MM.1S (cell line): Measurements from ENCODE around the gene VDAC2.
"Not testable (repeated sequence)": the region's sequence is repeated elsewhere in the genome, so short reads cannot be mapped to it uniquely, and the experiment has no call there.

Experiments
- DNase-seq: peaks from one replicate; pipeline ENCODE4 v3.0.0-alpha.2; 2015
- H2AFZ ChIP-seq: fragments of 300-600 bp; sonication (generic); 2 replicates; pipeline ENCODE4 v1.6.0; 2016; ENCODE audit warnings: antibody characterized with exemption, low read length
- H3F3A ChIP-seq: fragments of 300-600 bp; sonication (generic); 2 replicates; pipeline ENCODE4 v1.6.1; 2016; ENCODE audit warnings: mild to moderate bottlenecking, antibody characterized with exemption, low read length, moderate library complexity, mixed read lengths; ENCODE audit not compliant: insufficient read depth
- H3K27ac ChIP-seq: fragments of 300-600 bp; sonication (generic); 2 replicates; pipeline ENCODE4 v1.5.1; 2016; ENCODE audit warnings: mild to moderate bottlenecking, low read length
- H3K27me3 ChIP-seq: fragments of 300-600 bp; sonication (generic); replicated peaks from 2 replicates; pipeline ENCODE4 v1.6.0; 2016; ENCODE audit warnings: low read length; ENCODE audit not compliant: insufficient read depth
- H3K36me3 ChIP-seq: fragments of 300-600 bp; sonication (generic); replicated peaks from 2 replicates; pipeline ENCODE4 v1.6.1; 2016; ENCODE audit warnings: mild to moderate bottlenecking, low read length, mixed read lengths; ENCODE audit not compliant: insufficient read depth
- H3K4me1 ChIP-seq: fragments of 300-600 bp; sonication (generic); 2 replicates; pipeline ENCODE4 v1.6.1; 2016; ENCODE audit warnings: low read length, mixed read lengths
- H3K4me2 ChIP-seq: fragments of 300-600 bp; sonication (generic); 2 replicates; pipeline ENCODE4 v1.6.0; 2016; ENCODE audit warnings: low read depth, low read length
- H3K4me3 ChIP-seq: fragments of 300-600 bp; sonication (generic); 2 replicates; pipeline ENCODE4 v1.5.1; 2016; ENCODE audit warnings: low read length, mixed read lengths
- H3K79me2 ChIP-seq: fragments of 300-600 bp; sonication (generic); 2 replicates; pipeline ENCODE4 v1.6.1; 2016; ENCODE audit warnings: mixed run types, low read length, mixed read lengths
- H3K9ac ChIP-seq: fragments of 300-600 bp; sonication (generic); 2 replicates; pipeline ENCODE4 v1.6.1; 2016; ENCODE audit warnings: low read length, mixed read lengths
- H3K9me2 ChIP-seq: fragments of 300-600 bp; sonication (generic); replicated peaks from 2 replicates; pipeline ENCODE4 v1.6.1; 2016; ENCODE audit warnings: mild to moderate bottlenecking, low read length, mixed read lengths; ENCODE audit not compliant: insufficient read depth
- H3K9me3 ChIP-seq: fragments of 300-600 bp; sonication (generic); replicated peaks from 2 replicates; pipeline ENCODE4 v1.6.1; 2016; ENCODE audit warnings: mild to moderate bottlenecking, low read length, mixed read lengths; ENCODE audit not compliant: insufficient read depth
- H4K20me1 ChIP-seq: fragments of 300-600 bp; sonication (generic); 2 replicates; pipeline ENCODE4 v1.6.1; 2016; ENCODE audit warnings: mild to moderate bottlenecking, low read length, moderate library complexity, mixed read lengths; ENCODE audit not compliant: insufficient read depth
- EZH2 ChIP-seq: fragments of 300-600 bp; sonication (generic); optimal IDR thresholded peaks from 2 replicates; pipeline ENCODE3; 2017; ENCODE audit warnings: low read depth, mild to moderate bottlenecking, antibody characterized with exemption, low read length, mixed read lengths
- EZH2phosphoT487 ChIP-seq: fragments of 300-600 bp; sonication (generic); IDR thresholded peaks from 2 replicates; pipeline ENCODE4 v1.6.1; 2018; ENCODE audit warnings: antibody characterized with exemption, low read length
- TF ChIP-seq, protein P1 (sequence below): fragments of 300-600 bp; sonication (generic); IDR thresholded peaks from 2 replicates; pipeline ENCODE4 v1.5.1; 2016; ENCODE audit warnings: antibody characterized with exemption, low read length, mixed read lengths

The VDAC2 gene

DNA sequence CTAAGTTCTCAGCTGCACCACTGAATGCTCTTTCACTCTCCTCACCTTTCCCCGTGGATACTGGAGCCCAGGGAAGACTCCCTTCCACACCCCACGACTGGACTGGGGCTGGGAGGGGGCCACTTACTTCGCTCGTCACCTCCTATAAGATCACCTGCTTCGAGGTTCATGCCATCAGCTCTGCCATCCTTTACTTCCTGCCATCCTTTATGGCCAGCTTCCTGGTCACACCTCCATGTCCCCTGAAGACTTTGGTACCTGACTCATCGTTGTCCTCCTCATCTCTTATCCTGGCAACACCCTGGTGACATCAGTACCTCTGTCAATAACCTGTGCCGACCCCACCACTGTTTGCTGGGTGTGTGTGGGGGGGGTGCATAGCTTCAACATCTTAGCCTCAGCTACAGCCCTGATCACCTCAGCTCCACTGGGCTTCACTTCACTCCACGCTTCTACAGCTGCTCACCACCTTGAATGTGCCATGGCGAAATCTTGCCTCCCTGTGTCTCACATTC is 8.7 kb upstream of the VDAC2 start:
- no peaks in the 10 kb centered on the region for H3F3A ChIP-seq
- H3K4me1 ChIP-seq = no peaks in the 10 kb centered on the region
- no peaks in the 10 kb centered on the region for H3K27me3 ChIP-seq
- H3K9ac ChIP-seq = no peak overlapping the region
- TF ChIP-seq, protein P1, sequence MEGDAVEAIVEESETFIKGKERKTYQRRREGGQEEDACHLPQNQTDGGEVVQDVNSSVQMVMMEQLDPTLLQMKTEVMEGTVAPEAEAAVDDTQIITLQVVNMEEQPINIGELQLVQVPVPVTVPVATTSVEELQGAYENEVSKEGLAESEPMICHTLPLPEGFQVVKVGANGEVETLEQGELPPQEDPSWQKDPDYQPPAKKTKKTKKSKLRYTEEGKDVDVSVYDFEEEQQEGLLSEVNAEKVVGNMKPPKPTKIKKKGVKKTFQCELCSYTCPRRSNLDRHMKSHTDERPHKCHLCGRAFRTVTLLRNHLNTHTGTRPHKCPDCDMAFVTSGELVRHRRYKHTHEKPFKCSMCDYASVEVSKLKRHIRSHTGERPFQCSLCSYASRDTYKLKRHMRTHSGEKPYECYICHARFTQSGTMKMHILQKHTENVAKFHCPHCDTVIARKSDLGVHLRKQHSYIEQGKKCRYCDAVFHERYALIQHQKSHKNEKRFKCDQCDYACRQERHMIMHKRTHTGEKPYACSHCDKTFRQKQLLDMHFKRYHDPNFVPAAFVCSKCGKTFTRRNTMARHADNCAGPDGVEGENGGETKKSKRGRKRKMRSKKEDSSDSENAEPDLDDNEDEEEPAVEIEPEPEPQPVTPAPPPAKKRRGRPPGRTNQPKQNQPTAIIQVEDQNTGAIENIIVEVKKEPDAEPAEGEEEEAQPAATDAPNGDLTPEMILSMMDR = no peak
- no peak for TF ChIP-seq EZH2phosphoT487
- H4K20me1 ChIP-seq = no peaks in the 10 kb centered on the region
- H3K4me3 ChIP-seq = no peak overlapping the region
- no peak overlapping the region for H3K4me2 ChIP-seq
- no peak overlapping the region for H2AFZ ChIP-seq
- no peak overlapping the region for H3K27ac ChIP-seq
- no peaks in the 10 kb centered on the region for H3K36me3 ChIP-seq
- H3K9me2 ChIP-seq = no peaks in the 10 kb centered on the region
- no peaks in the 10 kb centered on the region for H3K79me2 ChIP-seq
- H3K9me3 ChIP-seq = no peaks in the 10 kb centered on the region
- no peak for DNase-seq

DNA sequence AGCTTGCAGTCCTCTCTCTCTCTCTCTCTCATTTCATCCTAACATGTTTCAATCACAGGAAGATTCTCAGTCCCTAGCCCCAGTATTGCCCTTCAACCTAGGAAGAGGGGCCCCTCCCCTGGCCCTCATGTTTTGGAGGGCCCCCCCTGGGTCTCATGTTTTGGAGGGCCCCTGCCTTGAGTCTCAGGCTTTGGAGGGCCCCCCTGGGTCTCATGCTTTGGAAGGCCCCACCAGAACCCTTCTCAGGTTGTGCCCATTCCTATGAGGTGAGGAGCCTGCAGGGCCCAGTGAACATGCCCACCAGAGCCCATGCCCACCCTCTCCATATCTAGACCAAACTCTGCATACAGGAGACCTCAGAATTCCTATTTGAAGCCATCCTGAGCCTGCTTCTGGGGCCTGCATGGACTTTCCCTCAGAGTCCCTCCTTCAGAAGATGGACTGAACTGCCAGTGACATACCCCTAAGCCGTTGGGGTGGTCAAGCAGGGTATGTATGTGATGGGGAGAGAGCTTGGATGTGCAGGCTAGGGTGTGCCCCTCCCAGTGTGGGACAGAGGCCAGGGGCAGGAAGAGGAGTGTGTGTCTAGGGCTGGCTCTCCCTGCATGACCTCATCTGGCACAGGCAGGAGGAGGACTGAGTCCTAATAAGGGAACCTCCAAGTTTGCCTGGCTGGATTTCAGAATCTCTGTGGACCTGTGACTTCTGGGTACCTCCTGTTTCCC is 8.1 kb upstream of the VDAC2 start:
- H3K9ac ChIP-seq = no peak overlapping the region
- H3K27me3 ChIP-seq = no peaks in the 10 kb centered on the region
- H3K4me2 ChIP-seq = no peak overlapping the region
- TF ChIP-seq EZH2 (no peak), EZH2phosphoT487 (no peak)
- TF ChIP-seq, protein P1 = no peak
- DNase-seq = no peak
- no peaks in the 10 kb centered on the region for H4K20me1 ChIP-seq
- H3K9me3 ChIP-seq = no peaks in the 10 kb centered on the region
- H3K27ac ChIP-seq = no peak overlapping the region
- no peak overlapping the region for H3K4me3 ChIP-seq
- no peaks in the 10 kb centered on the region for H3K9me2 ChIP-seq
- no peaks in the 10 kb centered on the region for H3K79me2 ChIP-seq
- no peak overlapping the region for H2AFZ ChIP-seq
- H3F3A ChIP-seq = no peaks in the 10 kb centered on the region
- no peaks in the 10 kb centered on the region for H3K36me3 ChIP-seq
- no peaks in the 10 kb centered on the region for H3K4me1 ChIP-seq

DNA sequence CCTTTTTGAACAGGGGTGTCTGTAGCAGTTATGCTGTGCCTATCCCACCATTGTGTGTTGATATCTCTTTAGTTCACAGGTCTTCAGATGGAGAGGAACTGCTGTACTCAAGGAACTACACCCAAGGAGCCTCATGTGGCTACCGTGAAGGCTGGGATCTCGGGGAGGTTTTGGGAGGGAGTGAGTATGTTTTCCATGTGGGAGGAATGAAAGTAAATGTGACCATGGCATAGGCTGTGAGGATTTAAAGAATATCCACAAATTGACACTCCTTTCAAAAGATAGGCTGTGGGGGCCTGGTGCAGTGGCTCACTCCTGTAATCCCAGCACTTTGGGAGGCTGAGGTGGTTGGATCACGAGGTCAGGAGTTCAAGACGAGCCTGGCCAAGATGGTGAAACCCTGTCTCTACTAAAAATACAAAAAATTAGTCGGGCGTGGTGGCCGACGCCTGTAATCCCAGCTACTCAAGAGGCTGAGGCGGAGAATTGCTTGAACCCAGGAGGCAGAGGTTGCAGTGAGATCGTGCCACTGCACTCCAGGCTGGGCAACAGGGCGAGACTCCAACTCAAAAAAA is 7.5 kb upstream of the VDAC2 start:
- not testable (repeated sequence) for H3K27me3 ChIP-seq, DNase-seq, H3F3A ChIP-seq, H3K79me2 ChIP-seq, H3K4me2 ChIP-seq, H4K20me1 ChIP-seq, H2AFZ ChIP-seq, H3K4me3 ChIP-seq, H3K9me2 ChIP-seq, H3K36me3 ChIP-seq, H3K4me1 ChIP-seq, H3K27ac ChIP-seq, H3K9me3 ChIP-seq, H3K9ac ChIP-seq

DNA sequence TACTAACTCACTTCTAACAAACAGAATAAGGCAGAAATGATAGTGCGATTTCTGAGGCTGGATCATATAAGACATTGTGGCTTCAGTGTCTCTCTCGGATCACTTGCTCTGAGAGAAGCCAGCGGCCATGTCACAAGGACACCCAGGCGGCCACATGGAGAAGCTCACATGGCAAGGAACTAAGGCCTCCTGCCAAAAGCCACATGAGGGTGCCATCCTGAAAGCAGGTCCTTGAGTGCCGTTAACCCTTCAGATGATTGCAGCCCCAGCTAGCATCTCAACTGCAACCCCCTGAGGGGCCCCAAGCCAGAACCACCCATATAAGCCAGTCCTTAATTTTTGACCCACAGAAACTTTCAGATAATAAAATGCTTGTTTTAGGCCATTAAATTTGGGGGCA is 6.9 kb upstream of the VDAC2 start:
- H3K4me2 ChIP-seq = no peak overlapping the region
- no peak for TF ChIP-seq EZH2phosphoT487
- TF ChIP-seq EZH2 = no peak
- TF ChIP-seq, protein P1 = no peak

More for the DNA sequence above, 6.9 kb upstream of the VDAC2 start:
- no peak for DNase-seq
- no peaks in the 10 kb centered on the region for H3K9me2 ChIP-seq
- no peaks in the 10 kb centered on the region for H3K4me1 ChIP-seq
- no peaks in the 10 kb centered on the region for H4K20me1 ChIP-seq
- H3K27me3 ChIP-seq = no peaks in the 10 kb centered on the region
- no peak overlapping the region for H3K4me3 ChIP-seq
- H3F3A ChIP-seq = no peaks in the 10 kb centered on the region
- no peak overlapping the region for H3K9ac ChIP-seq
- no peaks in the 10 kb centered on the region for H3K9me3 ChIP-seq
- no peaks in the 10 kb centered on the region for H3K36me3 ChIP-seq
- H2AFZ ChIP-seq = no peak overlapping the region
- no peaks in the 10 kb centered on the region for H3K79me2 ChIP-seq
- no peak overlapping the region for H3K27ac ChIP-seq
